SKM-1 treated with dmso at 0.1 percent for 144 hours (cell line): Measurements from ENCODE around the gene SKOR2.

Experiments used
- DNase-seq: peaks from one replicate; lab custom pipeline; 2025; ENCODE audit not compliant: unreplicated experiment; lab: John Stamatoyannopoulos, UW

SKOR2 gene

DNA sequence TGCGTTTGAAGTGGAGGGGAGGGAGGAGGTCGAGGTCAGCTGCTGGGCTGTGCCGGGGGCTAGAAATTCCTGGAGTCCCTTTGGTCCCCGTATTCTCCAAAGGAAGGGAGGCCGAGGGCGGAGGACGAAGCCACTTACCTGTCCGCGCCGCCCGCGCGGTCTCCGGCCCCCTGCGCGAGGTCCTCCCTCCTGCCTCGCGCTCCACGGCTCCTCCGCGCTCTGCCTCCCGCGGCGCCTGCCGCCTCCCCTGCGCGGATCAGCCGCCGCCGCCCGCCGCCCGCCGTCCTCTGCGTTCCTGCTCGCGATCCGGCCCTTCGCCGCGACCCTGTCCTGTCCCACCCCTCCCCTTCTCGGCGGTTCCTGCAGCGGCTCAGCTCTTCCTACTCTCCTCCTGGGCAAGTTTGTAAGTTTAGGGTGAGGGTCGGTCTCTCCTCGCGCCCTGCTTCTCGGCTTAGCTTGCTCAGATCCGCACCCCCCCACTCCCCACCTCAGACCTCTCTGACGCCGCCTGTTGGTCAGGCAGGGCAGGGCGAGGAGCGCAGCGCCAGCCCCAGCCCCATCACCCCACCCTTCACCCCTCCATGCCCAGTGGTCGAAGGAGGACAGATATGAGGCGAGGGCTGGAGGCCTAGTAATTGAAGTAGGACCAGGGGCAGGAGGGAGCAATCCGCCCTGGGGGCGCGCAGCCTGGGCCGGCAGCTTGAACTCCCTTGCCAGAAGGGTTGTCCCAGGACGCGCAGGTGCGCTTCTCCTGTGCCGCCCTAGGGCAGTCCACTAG lies 9.7 kb upstream of the SKOR2 start:
- DNase-seq, result no peak

DNA sequence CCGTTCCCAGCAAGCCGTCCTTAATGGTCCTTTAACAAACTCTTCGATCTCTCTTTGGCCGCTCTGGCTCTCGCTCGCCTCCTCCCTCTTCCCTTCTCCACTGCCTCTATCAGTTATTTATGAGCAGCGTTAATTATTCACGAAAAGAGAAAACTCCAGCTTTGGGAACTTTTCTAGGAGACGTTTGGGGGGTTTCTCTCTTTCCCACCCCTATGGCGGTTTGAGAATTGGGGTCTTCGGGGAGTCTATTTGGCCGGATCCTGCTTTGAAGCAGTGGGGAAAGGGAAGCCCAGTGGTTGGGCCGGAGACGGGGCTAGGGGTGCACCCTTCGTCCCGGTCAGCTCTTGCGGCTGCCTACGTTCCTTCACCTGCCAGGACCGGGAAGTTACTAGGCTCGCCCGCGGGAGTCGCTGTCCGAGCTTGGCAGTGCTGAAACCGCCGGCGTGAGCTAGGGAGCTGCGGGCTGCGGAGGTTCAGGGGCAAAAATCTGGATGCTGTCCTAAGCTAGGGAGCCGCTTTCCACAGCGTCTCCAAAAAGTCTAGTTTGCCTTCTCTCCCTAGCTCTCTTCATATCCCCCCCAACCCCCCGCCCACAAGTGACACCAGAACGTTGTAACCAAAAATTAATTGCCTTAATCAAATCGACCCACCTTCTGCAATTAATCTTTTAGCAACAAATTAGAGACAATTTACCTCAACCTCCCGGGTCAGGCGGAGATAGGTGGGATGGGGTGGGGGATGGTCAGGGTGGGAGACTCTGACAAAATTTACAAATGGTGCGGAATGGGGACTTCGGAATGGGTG lies 8.9 kb upstream of the SKOR2 start:
- no peak for DNase-seq

DNA sequence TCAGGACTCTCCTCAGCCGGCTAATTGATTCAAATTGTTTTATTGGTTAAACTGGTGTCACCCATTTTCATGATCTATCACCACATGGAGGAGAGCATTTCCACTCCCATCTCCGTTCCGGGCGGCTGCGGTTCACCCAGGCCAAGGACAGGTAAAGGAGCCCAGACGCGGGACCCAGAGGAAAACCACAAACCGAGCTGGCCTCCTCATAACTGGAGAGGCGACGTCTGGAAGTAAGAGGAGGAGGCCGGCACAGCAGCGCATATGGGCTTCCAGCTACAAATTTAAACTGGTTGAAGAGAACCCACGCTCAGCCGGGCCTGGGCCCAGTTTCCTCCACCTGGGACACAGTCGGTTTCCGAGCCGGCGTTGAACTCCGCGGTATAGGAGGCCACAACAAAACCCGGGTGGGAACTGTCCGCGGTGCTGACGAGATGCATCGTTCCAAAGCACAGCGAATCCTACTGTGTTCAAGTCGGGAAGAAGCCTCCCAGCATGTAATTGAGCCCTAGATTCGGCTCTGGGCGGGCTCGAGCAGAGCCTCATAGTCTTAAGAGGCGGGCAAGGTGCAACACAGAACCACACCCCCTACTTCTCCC lies 3.0 kb upstream of the SKOR2 start:
- no peak for DNase-seq

DNA sequence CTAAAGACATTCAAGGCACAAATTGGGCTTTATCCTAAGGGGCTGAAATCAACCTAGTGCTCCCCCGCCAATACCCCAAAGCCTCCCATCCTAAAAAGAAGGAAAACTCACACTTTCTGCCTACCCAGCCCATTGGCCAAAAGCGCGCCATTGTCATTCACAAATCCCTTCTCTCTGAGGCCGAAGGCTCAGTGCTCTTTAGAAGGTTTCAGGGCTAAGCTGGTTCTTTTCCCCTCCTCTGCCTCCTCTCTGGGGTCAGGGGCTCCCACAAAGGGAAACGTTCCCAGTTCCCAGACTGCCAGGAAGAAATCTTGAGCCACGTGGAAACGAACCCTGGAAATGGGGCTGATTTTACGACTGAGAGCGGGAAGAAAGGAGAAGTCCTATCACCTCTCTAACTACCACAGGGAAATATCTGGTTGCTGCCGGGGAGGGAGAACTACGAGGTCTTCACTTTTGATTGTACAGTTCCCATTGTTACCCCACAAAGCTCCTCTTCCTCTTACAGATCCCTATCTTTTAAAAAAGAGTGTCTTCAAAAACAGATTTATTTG lies 1.7 kb upstream of the SKOR2 start:
- DNase-seq, result no peak

DNA sequence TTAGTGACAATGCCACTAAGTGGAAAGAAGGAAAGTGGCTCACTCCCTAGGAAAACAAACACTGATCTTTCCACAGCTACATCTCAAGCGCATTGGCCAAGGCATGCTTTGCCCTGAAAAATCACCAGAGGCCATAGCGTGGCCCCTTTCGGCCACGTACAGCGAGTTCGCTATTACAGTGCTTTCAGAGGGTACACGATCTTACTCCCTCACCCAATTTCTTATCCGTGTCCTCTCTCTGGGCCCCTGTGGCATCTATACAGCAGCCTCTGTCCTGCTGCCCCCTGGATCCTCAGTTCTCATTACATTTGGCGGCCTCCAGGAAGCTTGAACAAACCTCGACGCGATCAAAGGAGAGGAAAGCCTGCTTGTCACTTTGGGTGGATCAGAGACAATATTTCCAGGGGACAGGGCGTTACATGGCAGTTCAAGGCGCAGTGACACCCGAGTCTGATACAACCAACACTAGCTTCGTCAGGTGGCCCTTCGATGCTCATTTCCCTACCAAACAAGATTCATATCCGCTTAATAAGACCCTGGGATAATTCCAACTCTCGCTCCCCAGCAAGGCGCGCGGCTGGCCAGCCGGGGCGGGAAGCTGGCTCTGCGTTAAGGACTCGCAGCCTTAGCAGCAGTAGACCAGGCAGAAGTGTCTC lies 941 bp downstream of the SKOR2 start:
- DNase-seq, result no peak

DNA sequence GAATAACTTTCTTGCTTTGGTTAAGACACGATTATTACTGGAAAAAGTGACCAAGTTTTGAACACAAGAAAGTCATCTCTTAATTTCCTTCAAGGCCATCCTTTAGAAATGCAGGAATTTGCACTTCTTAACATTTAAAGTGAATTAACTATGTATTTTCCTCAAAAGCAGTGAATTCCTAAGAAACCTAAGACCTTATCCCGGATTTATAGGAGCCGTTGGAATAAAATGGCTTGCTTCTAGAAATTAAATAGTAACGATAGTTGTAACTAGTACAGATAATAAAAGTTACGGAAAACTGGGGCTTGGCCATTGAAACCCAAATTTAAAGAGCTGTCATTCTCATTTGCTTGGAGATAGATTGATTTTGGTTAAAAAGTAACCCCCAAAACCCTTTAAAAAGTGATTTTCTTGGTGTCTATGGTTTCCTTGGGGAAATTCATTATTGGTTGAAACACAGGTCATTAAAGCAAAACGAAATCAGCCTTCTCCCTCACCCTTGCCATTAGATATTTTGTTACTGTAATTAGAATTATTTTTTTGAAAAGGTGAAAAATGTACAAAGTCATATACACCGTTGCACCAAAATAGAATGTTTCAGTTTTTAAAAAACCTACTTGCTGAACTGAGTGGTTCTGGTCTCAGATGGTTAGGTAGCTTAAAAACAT lies 2.0 kb downstream of the SKOR2 start:
- DNase-seq, result no peak

DNA sequence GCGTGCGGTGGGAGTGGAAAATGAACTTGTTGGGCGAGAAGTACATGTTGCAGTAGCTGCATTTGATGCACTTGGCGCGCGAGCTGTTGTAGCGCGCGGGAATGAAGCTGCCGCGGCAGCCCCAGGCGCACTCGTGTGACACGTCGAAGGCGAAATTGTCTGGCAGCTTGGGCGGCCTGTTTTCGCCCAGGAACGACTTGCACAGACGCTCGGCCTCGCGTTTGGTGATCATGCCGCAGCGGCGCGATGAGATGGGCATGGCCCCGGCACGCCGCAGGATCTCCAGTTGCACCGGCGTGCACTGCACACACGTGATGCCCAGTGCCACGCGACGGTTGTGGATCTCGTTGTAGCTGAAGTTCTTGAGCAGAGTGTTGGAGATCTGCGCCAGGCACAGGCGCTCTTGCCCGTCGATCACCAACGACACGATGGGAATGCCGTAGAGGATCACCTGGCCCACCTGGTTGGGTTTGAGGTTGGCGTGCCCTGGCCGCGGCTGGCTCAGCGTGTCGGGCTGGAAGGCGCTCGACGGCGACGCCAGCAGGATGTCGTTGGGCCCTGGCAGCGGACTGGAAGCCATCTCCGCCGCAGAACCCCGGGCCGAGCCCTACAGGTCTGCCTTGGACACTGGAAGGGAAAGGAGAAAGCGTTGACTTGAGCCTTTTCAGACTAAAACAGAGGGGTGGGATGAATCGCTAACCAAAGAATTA lies 2.7 kb downstream of the SKOR2 start:
- DNase-seq, result no peak

DNA sequence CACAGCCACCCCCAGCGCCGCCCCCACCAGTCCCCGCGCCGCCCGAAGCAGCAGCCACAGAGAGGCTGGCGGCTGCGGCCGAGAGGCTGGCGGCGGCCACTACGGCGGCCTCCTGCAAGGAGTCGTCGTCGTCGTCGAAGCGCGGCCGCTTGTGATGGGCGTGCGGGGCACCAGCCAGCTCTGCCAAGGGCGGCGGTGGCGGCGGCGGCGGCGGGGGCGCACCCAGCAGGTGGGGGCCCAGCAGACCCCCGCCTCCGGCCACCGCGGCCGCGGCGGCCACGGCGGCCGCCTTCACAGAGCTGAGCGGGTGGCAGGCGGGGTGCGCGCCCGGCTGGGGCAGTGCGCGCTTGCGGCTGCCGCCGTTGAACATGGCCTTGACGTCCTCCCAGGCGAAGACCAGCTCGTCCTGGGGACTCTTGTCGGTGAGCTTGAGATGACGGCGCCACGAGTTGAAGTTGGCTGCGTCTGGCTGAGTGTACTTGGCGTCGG lies 3.3 kb downstream of the SKOR2 start:
- no peak for DNase-seq

DNA sequence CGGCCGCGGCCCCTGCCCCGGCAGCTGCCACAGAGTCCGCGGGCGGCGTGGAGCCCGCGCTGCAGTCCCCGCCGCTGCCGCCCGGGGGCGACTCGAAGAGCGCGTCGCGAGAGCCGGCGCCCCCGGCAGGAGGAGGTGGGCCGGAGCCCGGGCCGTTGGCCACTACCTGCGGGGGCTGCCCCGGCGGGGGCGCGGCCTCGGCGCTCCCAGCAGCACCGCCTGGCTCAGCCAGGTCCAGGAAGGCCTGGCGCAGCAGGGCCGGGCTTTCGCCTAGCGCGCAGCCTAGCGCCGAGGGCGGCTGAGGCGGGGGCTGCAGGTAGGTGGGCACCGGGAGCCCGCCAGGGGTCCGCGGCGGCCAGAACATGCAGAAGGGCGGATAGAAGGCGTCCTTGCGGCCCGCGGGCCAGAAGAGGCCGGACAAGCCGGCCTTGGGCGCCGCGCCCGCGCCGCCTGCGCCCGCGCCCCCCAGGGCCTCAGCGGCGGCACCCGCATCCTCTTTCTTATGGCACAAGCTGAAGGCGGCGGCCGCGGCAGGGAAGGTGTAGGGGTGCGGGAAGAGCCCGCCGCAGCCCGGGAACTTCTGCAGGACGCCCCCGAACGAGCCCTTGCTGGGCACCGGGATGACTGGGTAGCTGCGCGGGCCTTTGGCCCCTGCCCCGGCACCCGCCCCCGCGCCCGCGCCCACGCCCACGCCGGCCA lies 3.9 kb downstream of the SKOR2 start:
- no peak for DNase-seq

DNA sequence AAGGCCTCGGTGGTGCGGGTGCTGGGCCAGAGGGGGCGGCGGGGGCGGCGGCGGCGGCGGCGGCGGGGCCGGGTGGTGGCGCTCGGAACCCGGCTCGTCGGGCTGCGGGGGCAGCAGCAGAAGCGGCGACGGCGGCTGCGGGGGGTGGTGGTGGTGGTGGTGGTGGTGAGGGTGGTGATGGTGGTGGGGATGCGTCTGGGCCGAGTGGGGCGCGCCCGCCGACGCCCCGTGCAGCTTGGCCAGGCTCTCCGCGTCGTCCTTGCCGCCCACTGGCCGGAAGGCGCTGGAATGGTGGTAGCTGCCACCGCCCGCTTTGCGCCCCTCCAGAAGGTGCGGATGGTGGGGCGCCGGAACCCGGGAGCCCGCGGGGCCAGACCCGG lies 4.4 kb downstream of the SKOR2 start:
- no peak for DNase-seq

DNA sequence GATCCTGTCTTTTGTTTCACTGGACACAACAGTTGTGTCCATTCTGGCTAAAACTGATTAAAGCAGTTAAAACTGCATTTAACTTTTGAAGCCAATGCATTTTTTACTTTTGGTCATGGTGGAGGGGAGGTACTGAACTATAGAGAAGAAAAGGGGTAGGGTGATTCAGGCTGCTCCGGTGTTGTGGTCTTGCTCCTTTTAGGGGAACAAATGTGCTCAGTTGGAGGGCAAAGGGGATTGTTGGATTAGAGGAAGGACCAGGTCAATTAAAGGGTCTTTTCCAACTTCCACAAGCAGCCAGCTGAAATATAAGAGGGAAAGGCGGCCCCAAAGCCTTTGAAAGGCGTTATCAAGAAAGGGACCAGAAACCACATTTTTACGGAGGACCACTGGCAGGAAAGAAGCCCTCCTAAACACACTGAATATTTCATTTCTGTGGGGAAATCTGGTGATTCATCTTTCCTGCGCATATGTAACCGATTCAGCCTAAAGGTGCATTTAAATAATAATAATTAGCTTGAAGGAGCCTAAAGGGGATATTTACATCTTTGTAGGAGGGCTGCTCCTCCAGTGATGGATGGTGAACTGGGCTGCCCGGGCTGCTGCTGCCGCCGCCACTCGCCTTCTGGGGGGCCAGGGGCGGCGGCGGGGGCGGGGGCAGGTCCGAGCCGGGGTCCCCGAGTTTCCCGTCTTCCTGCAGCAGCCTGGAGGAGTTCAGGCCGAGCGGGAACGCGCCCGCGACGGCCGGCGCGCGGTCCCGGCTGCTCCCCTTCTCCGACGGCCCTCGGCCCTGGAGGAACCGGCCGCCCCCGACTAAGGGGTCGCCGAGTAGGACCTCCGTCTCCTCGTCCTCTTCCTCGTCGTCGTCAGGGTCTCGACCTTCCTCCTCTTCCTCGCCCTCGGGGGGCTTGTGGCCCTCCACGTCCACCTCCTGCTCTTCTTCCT lies 5.2 kb downstream of the SKOR2 start:
- no peak for DNase-seq

DNA sequence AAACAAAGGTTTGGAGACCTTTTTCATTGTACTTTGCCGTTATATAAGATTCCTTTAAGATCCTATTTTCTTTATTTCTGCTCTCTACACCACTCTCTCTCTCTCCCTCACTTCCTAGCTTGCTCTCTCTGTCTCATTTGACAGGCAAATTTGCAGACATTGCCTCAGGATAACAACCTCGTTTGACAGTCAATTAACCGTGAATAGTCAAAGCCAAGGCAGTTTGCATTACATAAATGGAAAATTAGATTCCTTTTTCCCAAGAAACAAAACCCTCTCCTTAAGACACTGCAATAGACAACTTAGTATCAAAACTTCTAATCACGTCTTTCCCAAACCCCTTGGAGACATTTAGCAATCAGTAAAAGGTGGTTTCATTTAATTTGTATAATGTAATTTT lies 7.4 kb downstream of the SKOR2 start:
- no peak for DNase-seq

DNA sequence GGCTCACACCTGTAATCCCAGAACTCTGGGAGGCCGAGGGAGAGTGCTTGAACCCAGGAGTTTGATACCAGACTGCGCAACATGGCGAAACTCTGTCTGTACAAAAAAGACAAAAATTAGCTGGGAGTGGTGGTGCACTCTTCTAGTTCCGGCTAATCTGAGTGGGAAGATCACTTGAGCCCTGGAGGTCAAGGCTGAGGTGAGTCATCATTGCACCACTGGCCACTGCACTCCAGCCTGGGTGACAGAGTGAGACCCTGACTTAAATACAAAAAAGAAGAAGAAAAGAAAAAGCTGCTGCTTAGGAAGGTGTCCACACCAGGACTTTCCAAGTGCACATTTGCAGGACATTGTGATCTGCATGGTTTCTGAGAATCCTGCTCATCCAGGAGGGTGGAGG lies 16.4 kb downstream of the SKOR2 start:
- no peak for DNase-seq

DNA sequence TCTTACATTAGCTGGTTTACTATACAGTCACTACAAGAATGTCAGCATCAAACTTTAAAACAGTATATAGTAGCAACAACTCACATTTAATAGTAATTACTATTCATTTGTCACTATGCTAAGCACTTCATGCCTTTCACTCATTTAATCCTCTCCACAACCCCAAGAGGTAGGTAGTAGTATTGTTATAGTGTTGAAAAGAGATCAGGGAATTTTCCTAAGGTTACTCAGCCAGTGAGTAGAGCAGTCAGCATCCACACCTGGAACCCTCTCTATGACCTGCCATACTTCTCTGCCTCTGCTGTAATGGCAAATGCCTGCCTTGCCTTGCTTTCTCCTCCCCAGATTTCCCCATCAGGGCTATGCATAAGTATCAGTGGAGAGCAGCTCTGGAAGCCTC lies 24.8 kb downstream of the SKOR2 start:
- no peak for DNase-seq

DNA sequence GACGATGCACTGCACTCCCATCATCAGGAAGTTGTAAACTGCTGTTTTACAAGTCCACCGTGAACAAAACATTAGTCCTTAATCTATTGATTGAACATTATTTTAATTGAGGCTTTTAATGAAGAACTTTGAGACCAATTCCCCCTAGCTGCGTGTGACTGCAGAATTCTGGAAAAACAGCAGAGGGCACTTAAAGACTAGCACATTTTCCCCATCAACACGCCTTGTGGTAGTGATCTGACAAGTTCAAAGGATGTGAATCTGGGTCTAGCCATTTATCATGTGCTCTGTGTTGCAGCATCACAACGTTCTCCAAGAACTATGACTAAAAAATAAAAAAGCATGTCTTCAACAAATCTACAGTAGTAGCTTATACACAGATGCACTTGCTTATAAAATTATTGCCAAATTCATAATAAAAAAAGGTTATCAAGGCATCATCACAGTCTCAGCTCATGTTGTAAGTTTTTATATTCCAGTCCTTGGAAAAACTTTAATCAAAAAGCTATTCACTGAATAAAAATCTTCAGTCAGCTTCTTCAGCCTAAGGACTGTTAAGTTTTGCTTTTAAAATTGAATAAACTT lies 35.8 kb downstream of the SKOR2 start:
- DNase-seq, result peak; percentile 25

DNA sequence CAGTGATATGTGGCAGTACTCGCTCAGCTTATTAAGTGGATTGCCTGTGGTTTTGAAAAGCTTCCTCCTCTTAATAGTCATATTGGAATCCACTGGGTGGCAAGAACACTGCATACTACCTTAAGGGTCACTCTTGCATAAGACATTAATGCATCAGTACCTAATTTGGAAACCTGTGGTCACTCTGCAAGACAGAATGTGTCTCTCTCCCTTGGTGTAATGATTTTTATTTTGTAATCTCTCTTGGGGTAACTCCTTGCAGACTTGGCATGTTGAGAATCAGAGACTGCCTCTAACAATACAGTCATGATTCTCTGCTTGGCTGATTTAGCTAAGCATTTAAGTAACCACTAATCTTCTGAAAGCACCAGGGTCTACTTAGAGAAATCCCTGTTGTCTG lies 42.3 kb downstream of the SKOR2 start:
- DNase-seq, result no peak

DNA sequence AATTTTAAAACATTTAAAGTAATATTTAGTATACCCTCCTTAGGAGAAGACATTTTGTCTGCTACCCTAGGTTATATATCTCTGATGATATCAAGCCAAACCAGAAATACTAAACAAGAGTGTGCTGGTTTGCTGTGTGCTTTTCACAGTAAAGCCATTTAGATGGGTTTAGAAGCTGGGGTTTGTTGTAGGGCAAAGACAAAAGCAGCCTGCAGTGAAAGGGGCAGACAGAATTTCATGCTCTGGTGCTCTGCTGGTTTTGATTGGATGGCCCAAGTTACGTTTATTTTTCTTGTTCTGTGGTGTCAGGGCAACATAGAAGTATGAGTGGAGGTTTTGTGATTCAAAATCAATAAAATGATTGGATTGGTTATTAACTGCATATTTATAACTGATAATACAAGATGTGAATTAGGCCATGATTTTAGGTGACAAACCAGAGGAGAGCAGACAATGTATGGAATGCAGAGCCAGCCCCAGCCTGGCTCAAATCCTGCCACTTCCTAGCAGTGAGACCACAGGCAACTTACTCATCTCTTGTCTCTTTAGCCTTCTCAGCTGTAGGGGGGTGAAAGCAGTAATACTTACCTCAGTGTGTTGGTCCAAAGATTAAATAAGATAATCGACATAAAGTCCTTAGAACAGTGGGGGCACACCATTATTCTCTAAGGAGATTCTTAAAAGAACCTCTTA lies 44.4 kb downstream of the SKOR2 start:
- no peak for DNase-seq
